Activated CD4-positive, alpha-beta memory T cell treated with anti-CD3 and anti-CD28 coated beads for 36 hours (primary cell): ENCODE data around the gene SIAH1. TPM values are rescaled to one million over a fixed set of nuclear protein-coding genes. Genes with fewer than 3 reads are reported as not detected.
A peak's percentile ranks its signal among the peaks of the same experiment; 100 is the strongest.
"Not testable (repeated sequence)": the region's sequence is repeated elsewhere in the genome, so short reads cannot be mapped to it uniquely, and the experiment has no call there.

Experiments
- CTCF ChIA-PET: fragments of 350-600 bp; sonication (Branson Sonifier 250); formaldehyde crosslinking; loops from one replicate; lab custom pipeline; 2021; ENCODE audit warnings: antibody characterized with exemption, inconsistent platforms; lab: Charles Lee
- POLR2A ChIA-PET: fragments of 350-600 bp; sonication (Branson Sonifier 250); formaldehyde crosslinking; loops from one replicate; lab custom pipeline; 2021; ENCODE audit warnings: antibody characterized with exemption; lab: Charles Lee
- DNase-seq: peaks from one replicate; pipeline ENCODE4 v3.0.0-alpha.2; 2020
- H3K27ac Mint-ChIP-seq: one replicate; pipeline ENCODE4 v1.8.0; 2021; ENCODE audit warnings: mixed read lengths
- H3K27me3 Mint-ChIP-seq: one replicate; pipeline ENCODE4 v1.8.0; 2021; ENCODE audit warnings: mixed read lengths
- H3K36me3 Mint-ChIP-seq: one replicate; pipeline ENCODE4 v1.8.0; 2021; ENCODE audit warnings: mixed read lengths
- H3K4me1 Mint-ChIP-seq: one replicate; pipeline ENCODE4 v1.8.0; 2021; ENCODE audit warnings: low read depth, mixed read lengths
- H3K4me3 Mint-ChIP-seq: one replicate; pipeline ENCODE4 v1.8.0; 2021; ENCODE audit warnings: mild to moderate bottlenecking, mixed read lengths
- H3K9me3 Mint-ChIP-seq: one replicate; pipeline ENCODE4 v1.8.0; 2021; ENCODE audit warnings: mixed read lengths
- intact Hi-C: fragments of 100-400 bp; cut with micrococcal nuclease; formaldehyde crosslinking; loops from one replicate; pipeline ENCODE4 v1.15.1; 2023
- total RNA-seq, 2 experiments: library from RNA; stranded (reverse); gene quantifications; one replicate each; pipeline ENCODE4 v1.2.3, GENCODE V29; 2021

The SIAH1 gene
- total RNA-seq, 2 experiments from 2014 or later = 13.0 to 13.8 TPM

DNA sequence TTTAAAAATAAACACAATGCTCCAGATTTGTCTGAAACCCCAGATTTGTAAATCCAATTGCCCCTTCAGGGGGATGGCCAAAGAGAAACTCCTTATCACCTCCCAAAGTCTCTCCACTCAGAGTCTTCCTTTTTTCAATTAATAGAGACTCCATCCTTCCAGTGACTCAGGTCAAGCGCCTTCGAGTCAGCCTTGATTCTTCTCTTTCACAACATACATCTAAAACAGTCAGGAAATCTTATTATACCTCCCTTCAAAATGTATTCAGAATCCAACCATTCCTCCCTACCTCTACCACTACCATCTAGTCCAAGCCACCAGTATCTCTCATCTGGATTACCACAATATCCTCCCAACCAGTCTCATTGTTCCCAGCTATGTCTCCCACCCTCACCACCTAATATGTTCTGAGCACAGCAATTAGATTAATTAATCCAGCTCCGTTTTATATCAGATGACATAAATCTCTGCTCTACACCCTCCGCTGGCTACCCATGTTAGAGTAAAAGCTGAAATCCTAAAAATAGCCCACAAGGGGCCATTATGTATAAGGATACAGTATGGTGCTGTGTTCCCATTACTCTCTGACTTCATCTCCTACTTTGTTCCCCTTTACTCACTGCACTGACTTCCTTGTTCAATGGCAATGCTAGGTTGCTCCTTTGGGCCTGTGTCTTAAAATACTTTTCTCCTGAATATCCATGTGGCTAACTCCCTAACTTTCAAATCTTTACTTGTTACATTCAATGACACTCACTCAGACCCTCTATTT, 11.8 kb downstream of the SIAH1 start:
- POLR2A ChIA-PET = no interaction called here
- H3K4me1 Mint-ChIP-seq = peaks cover 18% of the 10 kb centered on the region
- no peaks in the 10 kb centered on the region for H3K36me3 Mint-ChIP-seq
- H3K4me3 Mint-ChIP-seq = no peak overlapping the region
- no peak for DNase-seq
- no peaks in the 10 kb centered on the region for H3K9me3 Mint-ChIP-seq
- CTCF ChIA-PET = interaction anchor here (0.9 to 1.1 kb wide), 3 partner anchors 21 to 257 kb away, joined by 3 to 5 read pairs (median 3); no protein-coding TSS in a partner anchor
- H3K27ac Mint-ChIP-seq = no peak overlapping the region
- H3K27me3 Mint-ChIP-seq = no peaks in the 10 kb centered on the region
- intact Hi-C loops = no loop called here

DNA sequence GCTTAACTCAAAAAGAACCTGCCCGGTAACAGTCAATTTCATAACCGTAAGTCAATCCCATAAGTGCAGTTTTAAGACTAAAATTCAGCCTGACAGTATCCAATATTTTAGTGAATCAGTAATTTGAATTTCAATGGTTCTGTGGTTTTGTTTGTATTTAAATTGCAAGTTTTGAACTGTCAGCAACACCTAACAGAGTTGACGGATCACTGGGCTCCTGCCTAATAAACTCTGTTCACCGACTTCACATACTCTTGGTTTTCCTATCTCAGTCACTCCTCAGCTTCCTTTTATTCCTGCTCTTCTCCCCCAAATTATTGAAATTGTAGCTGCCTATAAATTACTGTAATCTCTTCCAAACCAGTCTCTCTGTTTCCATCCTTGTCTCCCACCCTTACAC, 12.5 kb downstream of the SIAH1 start:
- Mint-ChIP-seq H3K4me3 (no peak overlapping the region), H3K36me3 (no peaks in the 10 kb centered on the region), H3K9me3 (no peaks in the 10 kb centered on the region), H3K27ac (no peak overlapping the region), H3K27me3 (no peaks in the 10 kb centered on the region), H3K4me1 (peaks cover 16% of the 10 kb centered on the region)
- DNase-seq = no peak
- CTCF ChIA-PET = interaction anchor here (1.1 kb wide), 1 partner anchor 251 kb away, joined by 3 read pairs; no protein-coding TSS in a partner anchor
- POLR2A ChIA-PET = no interaction called here
- intact Hi-C loops = no loop called here

DNA sequence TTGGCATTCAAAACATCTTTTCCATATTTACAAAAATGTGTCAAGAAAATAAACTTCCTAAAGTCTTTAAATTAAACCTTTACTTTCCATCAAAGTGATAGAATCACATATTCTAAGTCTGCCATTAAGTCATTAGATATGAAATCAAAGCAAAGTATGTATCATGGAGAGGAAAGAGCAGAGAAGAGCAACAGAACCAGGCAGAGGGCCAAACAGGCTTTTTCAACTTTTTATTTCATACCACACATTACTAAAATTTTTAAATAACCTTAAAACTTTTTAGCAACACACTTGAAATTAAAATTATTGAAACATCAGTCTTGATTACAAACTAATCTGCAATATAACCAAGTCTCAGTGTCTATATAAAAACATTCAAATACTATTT, 13.8 kb downstream of the SIAH1 start:
- Mint-ChIP-seq H3K36me3 (no peaks in the 10 kb centered on the region), H3K4me3 (no peak overlapping the region), H3K27me3 (no peaks in the 10 kb centered on the region), H3K4me1 (peaks cover 26% of the 10 kb centered on the region), H3K9me3 (no peaks in the 10 kb centered on the region), H3K27ac (no peak overlapping the region)
- DNase-seq = no peak
- ChIA-PET POLR2A (no interaction called here), CTCF (no interaction called here)
- intact Hi-C loops = no loop called here

DNA sequence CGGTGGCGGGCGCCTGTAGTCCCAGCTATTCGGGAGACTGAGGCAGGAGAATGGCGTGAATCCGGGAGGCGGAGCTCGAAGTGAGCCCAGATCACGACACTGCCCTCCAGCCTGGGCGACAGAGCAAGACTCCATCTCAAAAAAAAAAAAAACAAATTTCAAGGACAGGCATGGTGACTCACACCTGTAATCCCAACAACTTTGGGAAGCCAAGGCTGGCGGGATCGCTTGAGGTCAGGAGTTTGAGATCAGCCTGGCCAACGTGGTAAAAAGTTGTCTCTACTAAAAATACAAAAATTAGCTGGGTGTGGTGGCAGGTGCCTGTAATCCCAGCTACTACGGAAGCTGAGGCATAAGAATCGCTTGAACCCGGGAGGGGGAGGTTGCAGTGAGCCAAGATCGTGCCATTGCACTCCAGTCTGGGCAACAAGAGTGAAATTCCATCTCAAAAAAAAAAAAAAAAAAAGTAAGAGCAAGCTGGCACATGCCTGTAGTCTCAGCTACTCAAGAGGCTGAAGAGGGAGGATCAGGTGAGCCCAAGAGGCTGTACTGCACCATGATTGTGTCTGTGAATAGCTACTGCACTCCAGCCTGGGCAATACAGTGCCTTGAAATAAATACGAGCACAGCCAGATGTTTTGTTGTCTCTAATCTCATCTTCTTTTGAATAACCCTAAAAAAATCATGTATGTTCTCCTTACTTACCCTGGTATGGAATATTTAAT, 14.4 kb downstream of the SIAH1 start:
- intact Hi-C loops, H3K36me3 Mint-ChIP-seq, H3K27ac Mint-ChIP-seq, DNase-seq, H3K9me3 Mint-ChIP-seq, H3K4me3 Mint-ChIP-seq, H3K27me3 Mint-ChIP-seq: not testable (repeated sequence)
- ChIA-PET CTCF (interaction anchor here (0.9 to 1.5 kb wide), 2 partner anchors 17 to 252 kb away, joined by 4 read pairs; no protein-coding TSS in a partner anchor), POLR2A (interaction anchor here (2.1 kb wide), 1 partner anchor 15 kb away, joined by 9 read pairs; the partner anchor contains the start of gene SIAH1)
- H3K4me1 Mint-ChIP-seq = peaks cover 26% of the 10 kb centered on the region

DNA sequence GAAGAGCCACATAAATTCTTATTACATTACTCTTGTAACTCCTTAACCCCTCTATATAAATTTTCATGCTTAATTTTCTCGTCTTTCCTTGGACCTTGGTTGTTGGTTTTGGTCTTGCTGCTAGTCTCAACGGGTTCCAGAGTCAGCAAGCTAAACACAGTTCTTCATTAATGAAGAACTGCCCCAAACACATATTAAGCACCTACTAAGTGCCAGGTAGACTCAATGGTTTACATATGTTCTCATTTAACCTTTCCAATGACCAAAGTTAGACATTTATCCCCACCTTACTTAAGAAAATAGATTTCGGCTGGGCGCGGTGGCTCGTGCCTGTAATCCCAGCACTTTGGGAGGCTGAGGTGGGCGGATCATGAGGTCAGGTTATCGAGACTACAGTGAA, 15.0 kb downstream of the SIAH1 start:
- POLR2A ChIA-PET = interaction anchor here (2.1 kb wide), 1 partner anchor 15 kb away, joined by 9 read pairs; the partner anchor contains the start of gene SIAH1
- H3K27me3 Mint-ChIP-seq = no peaks in the 10 kb centered on the region
- no peaks in the 10 kb centered on the region for H3K9me3 Mint-ChIP-seq
- CTCF ChIA-PET = interaction anchor here (0.9 to 1.5 kb wide), 3 partner anchors 16 to 260 kb away, joined by 4 to 6 read pairs (median 4); no protein-coding TSS in a partner anchor
- no peaks in the 10 kb centered on the region for H3K36me3 Mint-ChIP-seq
- no peak for DNase-seq
- no peak overlapping the region for H3K4me3 Mint-ChIP-seq
- intact Hi-C loops = no loop called here
- H3K4me1 Mint-ChIP-seq = peaks cover 30% of the 10 kb centered on the region
- H3K27ac Mint-ChIP-seq = no peak overlapping the region

DNA sequence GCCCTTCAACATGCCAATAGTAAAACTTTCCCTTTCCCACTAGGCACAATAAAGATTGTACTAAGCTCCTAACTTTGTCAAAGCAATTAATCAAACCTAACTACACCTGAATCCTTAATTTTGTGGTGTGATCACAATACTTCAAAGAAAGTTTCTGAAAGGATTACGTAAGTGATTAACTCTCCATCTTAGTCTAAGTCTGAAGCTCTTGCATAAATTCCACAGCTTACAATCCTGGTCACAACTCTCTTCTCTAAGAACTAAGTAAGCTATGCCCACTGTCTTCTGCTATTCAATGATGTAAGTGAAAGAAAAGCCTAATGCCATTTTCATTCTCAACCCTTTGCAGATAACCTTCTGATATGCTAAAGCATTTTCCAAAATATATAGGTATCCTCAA, 15.4 kb downstream of the SIAH1 start:
- H3K9me3 Mint-ChIP-seq = no peaks in the 10 kb centered on the region
- no peaks in the 10 kb centered on the region for H3K36me3 Mint-ChIP-seq
- POLR2A ChIA-PET = interaction anchor here (2.1 kb wide), 1 partner anchor 16 kb away, joined by 9 read pairs; the partner anchor contains the start of gene SIAH1
- CTCF ChIA-PET = interaction anchor here (1.2 to 1.5 kb wide), 4 partner anchors 16 to 261 kb away, joined by 3 to 7 read pairs (median 5); no protein-coding TSS in a partner anchor
- intact Hi-C loops = loop anchor here (5.0 to 10.0 kb wide), 2 partner anchors 137 to 1955 kb away; no protein-coding TSS in a partner anchor
- peaks cover 35% of the 10 kb centered on the region for H3K4me1 Mint-ChIP-seq
- no peak for DNase-seq
- no peak overlapping the region for H3K27ac Mint-ChIP-seq
- no peak overlapping the region for H3K4me3 Mint-ChIP-seq
- no peaks in the 10 kb centered on the region for H3K27me3 Mint-ChIP-seq

DNA sequence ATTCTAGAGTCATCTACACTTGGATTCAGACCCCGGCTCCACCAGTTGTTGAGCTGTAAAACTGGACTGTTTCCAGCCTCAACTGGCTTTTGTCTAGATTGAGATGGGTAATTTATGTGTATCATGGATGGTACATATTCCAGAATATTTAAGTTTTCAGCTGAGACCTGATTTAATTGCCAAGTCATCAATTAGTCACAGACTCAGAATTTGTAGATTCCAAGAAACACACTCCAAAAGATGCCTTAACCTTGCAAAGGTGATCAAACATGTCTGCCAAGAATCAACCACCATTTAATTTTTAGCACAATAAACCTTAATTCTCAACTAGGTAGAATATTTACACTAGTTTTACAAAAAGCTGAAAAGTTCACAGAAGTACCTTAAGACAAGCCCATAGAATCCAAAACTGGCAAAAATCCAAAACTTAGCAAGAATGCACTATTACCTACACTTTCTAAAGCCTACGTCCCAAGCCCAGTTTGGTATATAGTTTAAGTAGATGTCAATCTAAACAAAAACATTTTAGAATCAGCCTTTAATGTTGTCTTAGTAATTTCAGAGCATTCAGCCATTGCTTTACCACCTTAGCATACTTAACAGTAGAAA, 17.7 kb downstream of the SIAH1 start:
- intact Hi-C loops = loop anchor here (2.0 to 10.0 kb wide), 3 partner anchors 47 to 1957 kb away; no protein-coding TSS in a partner anchor
- H3K4me1 Mint-ChIP-seq = peaks cover 44% of the 10 kb centered on the region
- H3K9me3 Mint-ChIP-seq = no peaks in the 10 kb centered on the region
- H3K27ac Mint-ChIP-seq = peak overlapping the region; percentile 94
- DNase-seq = no peak
- POLR2A ChIA-PET = interaction anchor here (0.9 to 2.4 kb wide), 3 partner anchors 17 to 255 kb away, joined by 3 to 29 read pairs (median 3); partner anchors contain the start of gene SIAH1
- no peaks in the 10 kb centered on the region for H3K36me3 Mint-ChIP-seq
- H3K27me3 Mint-ChIP-seq = no peaks in the 10 kb centered on the region
- CTCF ChIA-PET = interaction anchor here (2.6 to 4.8 kb wide), 3 partner anchors 13 to 263 kb away, joined by 12 to 44 read pairs (median 17); no protein-coding TSS in a partner anchor
- no peak overlapping the region for H3K4me3 Mint-ChIP-seq

DNA sequence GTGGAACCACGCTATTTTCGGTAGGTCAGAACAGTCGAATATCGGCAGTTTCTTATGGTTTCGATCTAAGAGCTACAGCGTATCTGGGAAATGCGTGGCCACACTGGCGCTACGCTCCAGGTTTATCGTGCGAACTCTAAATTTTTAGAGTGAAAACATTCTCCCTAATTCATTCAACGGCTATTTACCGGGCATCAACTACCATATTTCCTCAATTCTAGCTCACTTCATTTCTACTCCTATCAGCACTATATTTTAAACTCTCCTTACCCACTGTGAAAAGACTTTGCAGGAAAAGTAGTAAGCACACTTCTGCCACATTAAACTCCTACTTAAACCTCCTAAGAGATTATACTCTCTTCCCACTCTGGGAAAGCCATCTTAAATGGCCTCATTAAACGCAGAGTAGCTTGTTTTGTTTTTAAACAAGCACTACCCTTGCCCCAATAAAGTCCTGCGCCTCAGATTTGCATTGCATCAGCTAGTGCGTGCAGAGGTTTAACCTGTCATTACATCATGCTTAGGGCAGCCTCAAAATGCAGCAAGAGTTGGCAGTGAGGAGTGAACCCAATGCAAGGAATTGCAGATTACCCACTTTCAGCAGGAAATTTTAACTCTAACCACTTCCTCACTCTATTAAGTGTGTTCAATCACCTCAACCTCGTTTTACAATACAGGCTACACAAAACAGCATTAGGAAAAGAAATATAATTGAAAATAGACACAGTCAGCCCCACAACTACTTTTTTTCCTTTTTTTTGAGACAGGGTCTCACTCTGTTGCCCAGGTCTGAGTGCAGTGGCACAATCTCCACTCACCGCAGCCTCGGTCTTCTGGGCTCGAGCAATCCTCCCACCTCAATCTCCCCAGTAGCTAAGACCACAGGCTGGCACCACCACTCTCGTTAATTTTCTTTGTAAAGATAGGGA, 18.8 kb downstream of the SIAH1 start:
- Mint-ChIP-seq H3K36me3 (no peaks in the 10 kb centered on the region), H3K4me1 (peaks cover 44% of the 10 kb centered on the region), H3K4me3 (peak overlapping the region; percentile 85), H3K9me3 (no peaks in the 10 kb centered on the region), H3K27me3 (no peaks in the 10 kb centered on the region), H3K27ac (peak overlapping the region; percentile 94)
- intact Hi-C loops = loop anchor here (1.0 to 10.0 kb wide), 7 partner anchors 13 to 1958 kb away; no protein-coding TSS in a partner anchor
- CTCF ChIA-PET = interaction anchor here (0.7 to 4.8 kb wide), 6 partner anchors 9 to 264 kb away, joined by 3 to 44 read pairs (median 8); partner anchors contain the start of gene SIAH1
- POLR2A ChIA-PET = interaction anchor here (0.7 to 2.5 kb wide), 7 partner anchors 18 to 264 kb away, joined by 3 to 29 read pairs (median 4); partner anchors contain the start of gene SIAH1
- DNase-seq = peak; percentile 77

DNA sequence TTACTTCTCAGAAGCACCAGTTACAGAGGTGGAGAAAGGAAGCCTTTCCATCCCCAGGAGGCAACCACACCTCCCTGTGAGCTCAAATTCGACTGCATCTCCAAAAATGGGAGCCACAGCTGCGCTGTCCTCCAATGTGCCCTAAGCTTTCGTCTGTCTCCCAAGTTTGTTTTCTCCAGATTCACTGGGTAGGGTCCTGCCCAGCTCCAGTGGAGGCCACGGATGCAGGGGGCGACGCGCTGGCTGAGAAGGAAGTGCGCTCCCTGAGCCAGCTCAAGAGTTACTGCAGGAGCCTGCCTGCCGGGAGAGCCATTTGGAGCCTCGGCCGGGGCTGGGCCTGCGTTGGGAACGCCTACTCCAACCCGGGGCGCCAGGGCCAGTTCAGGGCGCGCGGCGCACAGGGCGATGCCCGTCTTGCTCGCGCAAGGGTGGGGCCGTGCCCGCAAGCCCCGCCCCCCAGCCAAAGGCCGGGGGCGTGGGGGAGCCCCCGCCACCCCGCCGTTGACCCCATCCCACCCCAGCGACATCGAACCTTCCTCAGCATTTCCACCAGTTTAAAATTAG, 19.5 kb downstream of the SIAH1 start:
- POLR2A ChIA-PET = interaction anchor here (0.6 to 2.5 kb wide), 6 partner anchors 10 to 264 kb away, joined by 3 to 29 read pairs (median 5); partner anchors contain the start of gene SIAH1
- intact Hi-C loops = loop anchor here (1.0 to 10.0 kb wide), 7 partner anchors 12 to 1959 kb away; no protein-coding TSS in a partner anchor
- CTCF ChIA-PET = interaction anchor here (1.1 to 4.8 kb wide), 6 partner anchors 8 to 265 kb away, joined by 3 to 44 read pairs (median 8); partner anchors contain the start of gene SIAH1

DNA sequence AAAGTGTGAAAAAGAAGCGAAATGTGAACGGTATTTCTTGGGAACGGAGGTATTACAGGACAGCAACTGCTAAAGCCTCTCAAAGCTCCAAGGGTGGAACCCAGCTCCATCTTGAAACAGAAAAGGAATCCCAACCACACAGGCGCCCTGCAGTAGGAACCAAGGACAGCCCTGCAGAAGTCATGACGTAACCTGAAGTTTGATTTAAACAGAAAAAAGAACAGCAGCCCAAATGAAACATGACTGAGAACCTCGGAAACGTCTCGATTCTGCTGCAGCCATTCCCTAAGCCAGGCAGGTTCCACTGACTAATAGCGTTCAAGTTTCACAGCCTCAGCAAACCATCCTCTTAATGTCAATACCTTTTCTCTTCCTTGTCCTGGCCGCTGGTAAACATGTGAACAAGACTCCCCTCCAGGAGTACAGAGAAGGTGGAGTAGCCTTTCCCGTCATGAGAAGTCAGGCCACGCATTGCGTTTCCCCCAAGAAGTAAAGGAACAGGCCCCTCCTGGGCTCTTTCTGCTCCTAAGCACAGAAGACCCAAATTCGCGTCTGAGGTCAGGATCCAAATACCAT, 20.1 kb downstream of the SIAH1 start:
- H3K4me1 Mint-ChIP-seq = peaks cover 40% of the 10 kb centered on the region
- ChIA-PET CTCF (interaction anchor here (1.2 to 4.8 kb wide), 5 partner anchors 11 to 265 kb away, joined by 3 to 44 read pairs (median 12); no protein-coding TSS in a partner anchor), POLR2A (interaction anchor here (0.6 to 2.5 kb wide), 4 partner anchors 9 to 265 kb away, joined by 3 to 9 read pairs (median 4); no protein-coding TSS in a partner anchor)

More for the DNA sequence above, 19.5 kb downstream of the SIAH1 start:
- peak; percentile 91 for DNase-seq
- Mint-ChIP-seq H3K36me3 (no peaks in the 10 kb centered on the region), H3K9me3 (no peaks in the 10 kb centered on the region), H3K27ac (peak overlapping the region; percentile 94), H3K4me1 (peaks cover 41% of the 10 kb centered on the region), H3K4me3 (peak overlapping the region; percentile 85), H3K27me3 (no peaks in the 10 kb centered on the region)

More for the DNA sequence above, 20.1 kb downstream of the SIAH1 start:
- Mint-ChIP-seq H3K27ac (peak overlapping the region; percentile 83), H3K9me3 (no peaks in the 10 kb centered on the region), H3K27me3 (no peaks in the 10 kb centered on the region), H3K36me3 (no peaks in the 10 kb centered on the region), H3K4me3 (peak overlapping the region; percentile 85)
- DNase-seq = no peak
- intact Hi-C loops = loop anchor here (5.0 to 10.0 kb wide), 2 partner anchors 133 to 1960 kb away; no protein-coding TSS in a partner anchor
